Ishikawa (cell line): ENCODE data around the gene RGS7.

Experiments used
- CEBPB ChIP-seq: IDR thresholded peaks from 2 replicates; pipeline ENCODE4 v1.6.1; 2012
- CREB1 ChIP-seq: IDR thresholded peaks from 2 replicates; pipeline ENCODE4 v1.6.1; 2012; ENCODE audit warnings: low read depth
- EP300 ChIP-seq: IDR thresholded peaks from 2 replicates; pipeline ENCODE4 v1.6.1; 2012; ENCODE audit warnings: borderline replicate concordance
- FOXM1 ChIP-seq: IDR thresholded peaks from 2 replicates; pipeline ENCODE4 v1.6.1; 2012; ENCODE audit warnings: low read depth, borderline replicate concordance
- NFIC ChIP-seq: IDR thresholded peaks from 2 replicates; pipeline ENCODE4 v1.6.1; 2012
- RAD21 ChIP-seq: IDR thresholded peaks from 2 replicates; pipeline ENCODE4 v1.6.1; 2012; ENCODE audit warnings: low read depth
- REST ChIP-seq: IDR thresholded peaks from 2 replicates; pipeline ENCODE4 v1.6.1; 2012; ENCODE audit warnings: low read depth, mild to moderate bottlenecking
- TAF1 ChIP-seq: IDR thresholded peaks from 2 replicates; pipeline ENCODE4 v1.6.1; 2012; ENCODE audit warnings: low read depth, mild to moderate bottlenecking
- TCF12 ChIP-seq: IDR thresholded peaks from 2 replicates; pipeline ENCODE4 v1.6.1; 2012; ENCODE audit warnings: low read depth
- TEAD4 ChIP-seq: IDR thresholded peaks from 2 replicates; pipeline ENCODE4 v1.6.1; 2012
- YY1 ChIP-seq: IDR thresholded peaks from 2 replicates; pipeline ENCODE4 v1.6.1; 2012; ENCODE audit warnings: low read depth
- TF ChIP-seq, protein P1 (sequence below): IDR thresholded peaks from 2 replicates; pipeline ENCODE4 v1.6.1; 2012
- TF ChIP-seq, protein P2 (sequence below): IDR thresholded peaks from 2 replicates; pipeline ENCODE4 v1.6.1; 2012

DNA sequence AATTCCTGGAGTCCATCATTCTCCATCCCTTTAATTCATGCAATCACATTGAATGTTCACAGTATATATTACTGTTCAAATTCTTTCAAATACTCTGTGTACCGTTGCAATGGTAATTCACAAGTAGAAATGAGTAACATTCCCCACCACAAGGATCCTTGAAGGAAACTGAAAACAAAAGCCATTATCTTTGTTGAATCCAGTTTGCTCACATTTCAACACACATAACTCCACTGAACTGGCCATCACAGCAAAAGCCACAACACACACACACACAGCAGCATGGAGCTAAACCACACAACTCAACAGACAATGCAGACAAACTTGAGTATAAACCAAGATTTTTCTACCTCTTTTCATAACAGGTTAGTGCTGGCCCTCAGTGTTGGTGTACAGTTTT, 556.7 kb downstream of the RGS7 start:
- TF ChIP-seq CEBPB (no peak), TEAD4 (no peak), NFIC (no peak), CREB1 (no peak), EP300 (no peak), TAF1 (no peak), FOXM1 (no peak), YY1 (no peak), TCF12 (no peak), REST (no peak), RAD21 (no peak)
- TF ChIP-seq, protein P1, sequence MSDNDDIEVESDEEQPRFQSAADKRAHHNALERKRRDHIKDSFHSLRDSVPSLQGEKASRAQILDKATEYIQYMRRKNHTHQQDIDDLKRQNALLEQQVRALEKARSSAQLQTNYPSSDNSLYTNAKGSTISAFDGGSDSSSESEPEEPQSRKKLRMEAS, result no peak
- TF ChIP-seq, protein P2, sequence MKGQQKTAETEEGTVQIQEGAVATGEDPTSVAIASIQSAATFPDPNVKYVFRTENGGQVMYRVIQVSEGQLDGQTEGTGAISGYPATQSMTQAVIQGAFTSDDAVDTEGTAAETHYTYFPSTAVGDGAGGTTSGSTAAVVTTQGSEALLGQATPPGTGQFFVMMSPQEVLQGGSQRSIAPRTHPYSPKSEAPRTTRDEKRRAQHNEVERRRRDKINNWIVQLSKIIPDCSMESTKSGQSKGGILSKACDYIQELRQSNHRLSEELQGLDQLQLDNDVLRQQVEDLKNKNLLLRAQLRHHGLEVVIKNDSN, result no peak
